ENCODE data around the gene RAB3C. TPM values are rescaled to one million over a fixed set of nuclear protein-coding genes. Genes with fewer than 3 reads are reported as not detected.

The RAB3C gene
- total RNA-seq, 2 experiments from 2014 or later: not detected

- DNase-seq: no peak
- H3K9me3 Mint-ChIP-seq: no peaks in the 10 kb centered on the region
- Histone ChIP-seq H3K4me3 (ENCODE audit: low read length) (no peak overlapping the region), H3K9me3 (ENCODE audit: control insufficient read depth in 1 of 2, insufficient read depth in 1 of 2, low read length in 2 of 2) (no peaks in the 10 kb centered on the region), H3K27me3 (ENCODE audit: control insufficient read depth in 1 of 2, insufficient read depth in 2 of 2, low read length in 2 of 2) (no peaks in the 10 kb centered on the region), H3K27ac (ENCODE audit: low read depth in 1 of 2, low read length in 2 of 2) (no peak overlapping the region), H3K36me3 (ENCODE audit: insufficient read depth, low read length) (no peaks in the 10 kb centered on the region), H3K4me1 (ENCODE audit: insufficient read depth, low read length) (no peaks in the 10 kb centered on the region)
- ChIA-PET POLR2A (no interaction called here), CTCF (interaction anchor here (1.8 kb wide), 1 partner anchor 272 kb away, joined by 4 read pairs; no protein-coding TSS in a partner anchor)
- H3K4me1 Mint-ChIP-seq (ENCODE audit: low read depth): no peaks in the 10 kb centered on the region
- H3K36me3 Mint-ChIP-seq (ENCODE audit: low read depth): no peaks in the 10 kb centered on the region
- intact Hi-C loops (cut with DNase I, micrococcal nuclease): no loop called here
- no peak overlapping the region for H3K27ac Mint-ChIP-seq
- H3K27me3 Mint-ChIP-seq: no peaks in the 10 kb centered on the region
- no peak for TF ChIP-seq CTCF (IDR thresholded peaks at IDR 0.05)
- no peak overlapping the region for H3K4me3 Mint-ChIP-seq
- ATAC-seq (ENCODE audit: poor library complexity): no peak
Measured at GRCh38 chr5:58902765-58903164, 319.9 kb downstream of the RAB3C start.

- Mint-ChIP-seq H3K36me3 (ENCODE audit: low read depth) (no peaks in the 10 kb centered on the region), H3K9me3 (no peaks in the 10 kb centered on the region), H3K27ac (no peak overlapping the region), H3K4me1 (ENCODE audit: low read depth) (no peaks in the 10 kb centered on the region), H3K4me3 (no peak overlapping the region), H3K27me3 (no peaks in the 10 kb centered on the region)
- Histone ChIP-seq H3K4me1 (ENCODE audit: insufficient read depth, low read length) (no peaks in the 10 kb centered on the region), H3K27ac (ENCODE audit: low read depth in 1 of 2, low read length in 2 of 2) (no peak overlapping the region), H3K36me3 (ENCODE audit: insufficient read depth, low read length) (no peaks in the 10 kb centered on the region), H3K4me3 (ENCODE audit: low read length) (no peak overlapping the region), H3K9me3 (ENCODE audit: control insufficient read depth in 1 of 2, insufficient read depth in 1 of 2, low read length in 2 of 2) (no peaks in the 10 kb centered on the region), H3K27me3 (ENCODE audit: control insufficient read depth in 1 of 2, insufficient read depth in 2 of 2, low read length in 2 of 2) (no peaks in the 10 kb centered on the region)
- ChIA-PET CTCF (no interaction called here), POLR2A (no interaction called here)
- no peak for DNase-seq
- intact Hi-C loops (cut with DNase I, micrococcal nuclease): no loop called here
- no peak for TF ChIP-seq CTCF (IDR thresholded peaks at IDR 0.05)
- no peak for ATAC-seq (ENCODE audit: poor library complexity)
Measured at GRCh38 chr5:58904737-58905136, 321.9 kb downstream of the RAB3C start.

DNA sequence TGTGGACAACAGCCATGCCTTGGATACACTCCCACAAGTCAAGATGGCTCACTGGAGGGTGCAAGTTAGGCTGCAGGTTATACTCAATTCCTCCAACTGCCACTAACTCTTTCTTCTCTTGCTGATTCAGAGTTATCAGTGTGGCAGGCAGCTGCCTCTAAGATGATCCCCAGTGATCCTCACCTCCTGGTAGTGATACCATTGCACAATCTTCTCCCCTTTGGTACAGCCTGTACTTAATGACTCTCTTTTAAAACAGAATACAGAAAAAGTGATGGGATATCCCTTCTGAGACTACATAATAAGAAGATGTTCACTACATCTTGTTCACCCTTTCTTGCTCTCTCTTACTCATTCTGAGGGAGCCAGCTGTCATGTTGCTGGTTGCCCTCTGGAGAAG is 323.1 kb downstream of the RAB3C start:
- H3K27me3 ChIP-seq (ENCODE audit: control insufficient read depth in 1 of 2, insufficient read depth in 2 of 2, low read length in 2 of 2): no peaks in the 10 kb centered on the region
- H3K4me3 ChIP-seq (ENCODE audit: low read length): no peak overlapping the region
- intact Hi-C loops (cut with DNase I, micrococcal nuclease): no loop called here
- no peak for DNase-seq
- no peaks in the 10 kb centered on the region for H3K27me3 Mint-ChIP-seq
- no peak overlapping the region for H3K27ac ChIP-seq (ENCODE audit: low read depth in 1 of 2, low read length in 2 of 2)
- no peak for ATAC-seq (ENCODE audit: poor library complexity)
- no peak overlapping the region for H3K4me3 Mint-ChIP-seq
- H3K36me3 Mint-ChIP-seq (ENCODE audit: low read depth): no peaks in the 10 kb centered on the region
- no peak for TF ChIP-seq CTCF (IDR thresholded peaks at IDR 0.05)
- H3K9me3 Mint-ChIP-seq: no peaks in the 10 kb centered on the region
- CTCF ChIA-PET: no interaction called here
- H3K4me1 ChIP-seq (ENCODE audit: insufficient read depth, low read length): no peaks in the 10 kb centered on the region
- no peaks in the 10 kb centered on the region for H3K4me1 Mint-ChIP-seq (ENCODE audit: low read depth)
- H3K36me3 ChIP-seq (ENCODE audit: insufficient read depth, low read length): no peaks in the 10 kb centered on the region
- H3K27ac Mint-ChIP-seq: no peak overlapping the region
- H3K9me3 ChIP-seq (ENCODE audit: control insufficient read depth in 1 of 2, insufficient read depth in 1 of 2, low read length in 2 of 2): no peaks in the 10 kb centered on the region
- POLR2A ChIA-PET: interaction anchor here (0.5 kb wide), 1 partner anchor 480 kb away, joined by 3 read pairs; no protein-coding TSS in a partner anchor

Other genes starting within 250 kb of the RAB3C start
- gene PLK2, start 123.0 kb upstream of the RAB3C start, total RNA-seq: 10 to 100 TPM; 57.2 to 59.7 TPM
- not detected for gene GAPT, start 91.6 kb upstream of the RAB3C start, total RNA-seq

Data from CD4-positive, alpha-beta T cell (primary cell).